ENCODE results near the gene PDCD1.

- TF ChIP-seq CTCF (IDR thresholded peaks at IDR 0.05) (no peak), POLR2AphosphoS5 (IDR thresholded peaks at IDR 0.05) (no peak), POLR2A (IDR thresholded peaks at IDR 0.05) (no peak), EP300 (IDR thresholded peaks at IDR 0.05) (no peak)
Measured at GRCh38 chr2:241901500-241902351, 43.0 kb upstream of the PDCD1 start.

Measured in suprapubic skin (tissue), 4 donors.